Measurements from ENCODE around the gene NFS1.
"Not testable (repeated sequence)": the region's sequence is repeated elsewhere in the genome, so short reads cannot be mapped to it uniquely, and the experiment has no call there.

Gene NFS1

GRCh38 chr20:35699127-35699956, at the start of gene NFS1, which contains the start of gene ROMO1:
TSS of gene NFS1 (minus strand) at chr20:35699352. CDS start at chr20:35699288, 64 bp downstream.
TSS of gene ROMO1 (plus strand) at chr20:35699405. CDS start at chr20:35699633, 228 bp downstream.
- DNase-seq (ENCODE audit: low spot score) = peak; percentile 79

GRCh38 chr20:35744492-35744841, 45.3 kb upstream of the NFS1 start:
- not testable (repeated sequence) for DNase-seq (ENCODE audit: low spot score)

DNA sequence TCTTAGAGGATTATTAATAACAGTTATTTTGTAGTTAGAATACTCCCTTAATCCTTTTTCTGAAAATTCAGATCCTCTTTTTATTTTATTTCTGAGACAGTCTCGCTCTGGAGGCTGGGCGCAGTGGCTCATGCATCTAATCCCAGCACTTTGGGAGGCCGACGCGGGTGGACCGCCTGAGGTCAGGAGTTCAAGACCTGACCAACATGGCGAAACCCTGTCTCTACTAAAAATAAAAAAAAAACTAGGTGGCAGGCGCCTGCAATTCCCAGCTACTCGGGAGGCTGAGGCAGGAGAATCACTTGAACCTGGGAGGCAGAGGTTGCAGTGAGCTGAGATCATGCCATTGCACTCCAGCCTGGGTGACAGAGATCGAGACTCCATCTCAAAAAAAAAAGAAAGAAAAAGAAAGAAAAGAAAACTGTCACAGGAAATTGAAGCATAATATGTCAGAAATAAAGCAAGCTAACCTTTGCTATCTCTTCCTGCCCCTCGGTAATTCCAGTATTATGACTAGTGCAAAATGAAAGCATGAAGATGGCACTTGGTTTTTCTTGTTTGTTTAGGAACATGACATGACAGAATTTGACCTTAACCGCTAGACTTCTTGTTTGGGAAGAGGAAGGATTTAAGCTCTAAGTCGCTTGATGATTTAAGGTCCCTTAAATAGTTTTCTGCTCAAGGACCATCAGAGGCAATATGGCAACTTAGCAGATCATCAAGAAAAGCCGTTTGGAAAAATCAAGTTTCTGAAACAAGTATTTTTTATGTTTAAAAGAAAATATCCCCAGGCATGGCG, 44.7 kb upstream of the NFS1 start:
- DNase-seq (ENCODE audit: low spot score) = no peak

DNA sequence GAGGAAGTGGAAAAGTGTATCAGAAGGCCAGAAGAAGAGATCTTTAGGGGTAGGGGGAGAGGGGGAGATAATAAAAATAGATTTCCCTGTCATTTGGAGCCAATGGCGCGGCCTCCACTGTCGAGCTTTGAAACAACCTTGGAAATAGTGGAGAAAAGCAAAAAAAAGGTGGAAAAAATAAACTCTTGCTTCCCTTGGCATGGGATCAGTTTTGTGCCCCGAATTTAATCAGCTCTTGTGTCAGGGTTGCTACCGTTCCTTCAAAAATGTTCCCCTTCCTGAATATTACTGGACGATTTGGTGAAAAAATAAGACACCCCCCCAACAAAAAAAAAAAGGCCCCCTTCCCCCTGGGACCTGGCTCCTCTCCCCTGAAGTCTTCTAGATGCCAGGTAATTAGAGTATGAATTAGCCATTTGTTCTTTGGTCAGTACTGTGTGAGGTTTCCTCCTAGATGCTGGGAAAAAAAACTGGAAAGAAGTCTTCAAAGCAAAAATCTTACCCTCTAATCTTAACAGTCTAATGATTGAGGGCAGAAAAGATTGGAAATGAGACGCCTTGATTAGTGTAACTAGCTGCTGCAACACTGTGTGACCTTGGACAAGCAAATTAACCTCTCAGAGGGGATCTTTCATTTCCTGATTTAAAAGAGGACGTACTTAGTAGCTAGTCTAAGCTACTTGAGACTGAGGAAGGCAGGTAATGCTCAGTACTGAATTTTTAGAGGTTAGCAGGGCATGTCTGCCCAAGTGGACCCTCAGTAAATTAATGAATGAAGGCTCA, 43.8 kb upstream of the NFS1 start:
- peak; percentile 46 for DNase-seq (ENCODE audit: low spot score)

GRCh38 chr20:35741892-35742740, 43.0 kb upstream of the NFS1 start, which contains the start of gene RBM39:
TSS of gene RBM39 (minus strand) at chr20:35742260. CDS start at chr20:35740874, 1,386 bp downstream.
- peak; percentile 100 for DNase-seq (ENCODE audit: low spot score)

DNA sequence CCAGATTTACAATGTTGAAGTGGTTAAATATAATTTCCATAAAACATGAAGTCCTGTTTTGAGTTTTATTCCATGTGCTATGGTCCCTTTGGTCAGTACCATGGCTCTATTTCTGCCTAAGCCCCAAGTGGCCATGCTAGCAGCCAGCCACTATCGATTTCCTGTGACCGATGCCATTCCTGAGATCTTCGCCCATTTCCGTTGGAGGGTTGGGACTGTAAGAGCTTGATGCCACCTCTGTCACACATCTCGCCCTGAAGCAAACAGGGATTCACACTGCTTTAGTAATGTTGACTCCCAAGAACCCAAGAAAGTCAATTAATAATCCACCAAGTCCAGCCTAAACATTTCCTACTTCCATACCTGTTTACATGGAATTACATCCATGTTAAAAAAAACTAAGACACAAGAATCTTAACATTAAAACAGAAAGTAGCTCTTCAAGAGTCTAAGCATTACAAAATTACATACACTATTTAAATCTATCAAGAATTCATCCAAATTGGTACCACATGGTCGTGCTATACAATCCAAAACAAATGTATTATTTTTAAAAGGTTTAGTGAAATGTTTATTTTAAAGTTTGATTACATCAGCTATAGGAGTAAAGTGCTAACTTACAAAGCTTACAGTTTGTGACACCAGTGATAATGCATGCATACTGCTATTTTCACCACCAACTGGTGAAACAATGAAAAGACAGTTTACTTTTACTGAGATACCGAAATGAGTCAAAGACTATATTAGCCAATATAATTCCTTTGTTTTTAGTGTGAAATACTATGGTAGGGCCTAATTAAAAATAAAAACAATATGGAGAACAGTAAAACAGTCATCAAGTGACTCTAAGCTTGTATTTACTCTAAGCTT, 40.4 kb upstream of the NFS1 start:
- no peak for DNase-seq (ENCODE audit: low spot score)

GRCh38 chr20:35738410-35739179, 39.4 kb upstream of the NFS1 start:
- no peak for DNase-seq (ENCODE audit: low spot score)

DNA sequence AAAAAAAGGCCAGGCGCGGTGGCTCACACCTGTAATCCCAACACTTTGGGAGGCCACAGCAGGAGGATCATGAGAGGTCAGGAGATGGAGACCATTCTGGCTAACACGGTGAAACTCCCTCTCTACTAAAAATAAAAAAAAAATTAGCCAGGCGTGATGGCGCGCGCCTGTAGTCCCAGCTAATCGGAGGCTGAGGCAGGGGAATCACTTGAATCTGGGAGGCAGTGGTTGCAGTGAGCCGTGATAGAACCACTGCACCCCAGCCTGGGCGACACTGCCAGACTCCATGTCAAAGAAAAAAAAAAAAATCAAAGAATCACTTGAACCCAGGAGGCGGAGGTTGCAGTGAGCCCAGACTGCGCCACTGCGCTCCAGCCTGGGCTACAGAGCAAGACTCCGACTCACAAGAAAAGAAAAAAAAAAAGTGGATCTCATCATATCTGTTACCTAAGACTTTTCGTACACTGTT, 38.7 kb upstream of the NFS1 start:
- no peak for DNase-seq (ENCODE audit: low spot score)

GRCh38 chr20:35735826-35736470, 36.8 kb upstream of the NFS1 start:
- DNase-seq (ENCODE audit: low spot score) = no peak

- DNase-seq (ENCODE audit: low spot score) = no peak
These were observed 35.9 kb upstream of the NFS1 start for GRCh38 chr20:35734777-35735649.

DNA sequence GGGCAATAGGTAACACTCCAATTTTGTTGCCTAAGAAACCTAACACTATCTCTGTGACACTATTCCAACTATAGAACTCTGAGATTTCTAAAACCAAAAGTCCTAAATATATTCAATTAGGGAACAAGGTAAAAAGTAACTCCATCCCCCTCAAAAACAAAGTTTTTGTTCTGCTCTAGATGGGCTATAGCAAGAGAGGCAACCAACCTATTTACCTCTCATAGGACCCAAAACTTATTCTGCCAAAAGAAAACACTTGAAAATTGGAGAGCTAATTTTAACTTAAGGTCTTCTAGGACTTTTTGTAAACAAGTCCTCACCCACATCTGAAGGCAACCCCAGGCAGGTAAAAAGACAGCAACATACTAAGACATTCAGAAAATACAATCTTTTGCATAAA, 35.2 kb upstream of the NFS1 start:
- DNase-seq (ENCODE audit: low spot score) = no peak

- no peak for DNase-seq (ENCODE audit: low spot score)
These were observed 33.5 kb upstream of the NFS1 start for GRCh38 chr20:35732644-35732982.

DNA sequence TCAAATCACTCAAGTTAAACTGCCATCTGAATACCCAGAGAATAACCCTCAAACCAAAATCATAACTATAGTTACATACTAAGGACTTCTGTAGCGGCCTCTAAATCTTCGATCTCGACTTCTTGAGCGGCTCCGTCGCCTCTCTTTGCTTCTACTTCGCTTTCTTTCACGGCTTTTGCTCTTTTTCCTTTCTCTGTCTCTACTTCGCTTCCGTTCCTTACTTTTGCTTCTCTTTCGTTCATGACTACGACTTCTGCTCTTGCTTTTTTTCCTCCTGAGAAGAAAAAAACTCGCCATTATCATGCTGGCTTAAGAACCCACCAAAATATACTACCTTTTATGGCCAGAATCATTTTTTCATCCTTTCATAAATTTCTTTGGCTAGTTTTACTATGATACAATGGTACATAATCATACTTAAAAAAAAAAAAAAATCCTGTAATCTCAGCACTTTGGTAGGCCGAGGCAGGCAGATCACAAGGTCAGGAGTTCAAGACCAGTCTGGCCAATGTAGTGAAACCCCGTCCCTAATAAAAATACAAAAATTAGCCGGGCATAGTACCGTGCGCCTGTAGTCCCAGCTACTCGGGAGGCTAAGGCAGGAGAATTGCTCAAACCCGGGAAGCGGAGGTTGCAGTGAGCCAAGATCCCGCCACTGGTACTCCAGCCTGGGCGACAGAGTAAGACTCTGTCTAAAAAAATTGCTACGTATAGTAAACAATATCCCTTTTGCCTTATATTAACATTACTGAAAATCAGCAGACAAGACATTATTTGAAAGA, 32.9 kb upstream of the NFS1 start:
- no peak for DNase-seq (ENCODE audit: low spot score)

DNA sequence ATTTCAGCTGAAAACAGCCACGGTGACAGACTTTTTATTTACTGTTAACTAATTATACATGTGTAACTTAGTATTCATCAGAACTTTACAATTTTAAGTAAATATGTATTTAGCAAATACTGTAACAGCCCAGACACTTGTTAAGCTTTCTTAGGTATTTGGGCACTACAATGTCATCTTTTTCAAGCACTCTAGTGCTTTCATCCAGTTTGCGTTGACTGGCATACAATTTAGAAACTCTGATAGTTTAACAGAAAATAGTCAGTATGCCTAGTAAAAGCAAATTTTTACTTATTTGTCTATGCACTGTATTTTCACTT, 32.3 kb upstream of the NFS1 start:
- DNase-seq (ENCODE audit: low spot score) = no peak

DNA sequence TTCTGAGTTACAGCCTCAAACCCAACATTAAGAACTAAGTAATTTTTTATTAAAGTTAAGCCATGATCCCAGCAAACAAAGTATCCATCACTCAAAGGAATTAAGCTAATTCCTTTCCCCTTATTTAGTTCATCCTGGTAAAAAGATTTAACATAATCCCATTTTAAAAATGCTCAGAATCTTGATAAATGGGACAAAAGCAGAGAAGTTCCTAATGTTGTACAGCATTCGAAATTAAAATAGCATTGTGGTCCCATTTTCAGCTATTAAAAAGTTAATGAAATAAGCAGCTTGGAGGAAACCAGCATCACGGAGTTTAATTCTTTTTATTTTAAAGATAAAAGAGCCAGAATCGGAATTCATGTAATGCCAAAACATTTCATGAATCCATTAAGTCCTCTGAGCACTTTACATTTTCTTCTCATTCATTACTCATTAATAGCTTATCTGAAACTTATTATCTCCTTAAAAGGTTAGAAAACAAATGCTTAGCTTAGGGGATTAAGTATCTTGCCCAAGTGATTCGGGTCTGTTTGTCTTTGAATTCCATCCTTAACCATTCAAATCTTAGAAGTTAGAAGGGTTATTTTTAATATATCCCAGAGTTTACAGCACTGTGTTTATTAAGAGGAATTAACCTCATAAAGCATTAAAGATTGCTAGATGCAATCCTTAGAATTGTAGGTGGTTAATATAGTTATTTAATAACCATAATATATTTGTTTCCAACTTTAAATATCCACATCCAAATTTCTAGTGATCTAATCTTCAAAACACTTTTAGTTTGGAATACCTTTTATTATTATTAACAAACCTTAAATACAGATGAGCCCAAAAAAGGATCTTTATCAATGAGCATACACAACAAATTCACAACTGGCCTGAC, 31.7 kb upstream of the NFS1 start:
- no peak for DNase-seq (ENCODE audit: low spot score)

DNA sequence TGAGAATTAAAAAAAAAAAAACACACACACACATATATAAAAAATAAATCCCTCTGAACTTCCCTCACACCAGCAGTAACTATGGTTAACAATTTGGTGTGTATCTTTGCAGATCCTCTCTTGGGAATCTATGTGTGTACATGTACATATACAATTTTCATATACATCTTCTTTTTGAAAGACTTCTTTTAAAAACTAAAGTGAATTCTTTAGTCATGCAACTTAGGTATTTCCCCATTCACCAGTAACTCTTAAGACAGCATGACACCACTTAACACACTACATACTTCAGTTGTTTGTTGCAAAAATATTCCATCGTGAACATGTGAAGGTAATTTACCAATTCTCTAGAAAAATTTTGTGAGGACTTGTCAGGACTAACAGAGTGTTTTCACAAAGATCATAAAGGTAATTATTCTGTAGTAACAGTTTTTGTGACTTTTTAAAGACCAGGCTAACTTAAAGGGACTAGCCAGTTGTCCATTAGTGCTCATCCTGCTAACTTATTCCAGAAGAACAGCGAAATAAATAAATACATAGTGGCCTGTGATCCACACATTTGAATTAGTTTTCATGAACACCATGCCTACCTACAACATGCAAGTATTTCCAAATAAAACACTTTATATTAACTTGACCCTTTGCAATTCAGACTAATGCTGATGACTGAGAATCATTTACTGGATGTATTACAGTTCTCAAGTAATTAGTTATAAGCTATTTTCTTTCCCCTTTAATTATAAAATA, 30.9 kb upstream of the NFS1 start:
- DNase-seq (ENCODE audit: low spot score) = no peak
